Esophagus muscularis mucosa (tissue), 4 donors: Measurements from ENCODE around the gene CPEB4. TPM values are rescaled to one million over a fixed set of nuclear protein-coding genes. Genes with fewer than 3 reads are reported as not detected.
A peak's percentile ranks its signal among the peaks of the same experiment; 100 is the strongest.

ENCODE experiments used
- DNase-seq: peaks from one replicate; pipeline ENCODE4 v3.0.0-alpha.2; 2017; ENCODE audit errors: extremely low spot score
- H3K27ac ChIP-seq, 4 donors: fragments of 200-600 bp; sonication (generic); replicated peaks in 1 of 4; 1 replicate in 3 of 4; 2 replicates in 1 of 4; pipeline ENCODE4 v1.5.1; 2016 to 2019; ENCODE audit warnings: mild to moderate bottlenecking in 1 of 4
- H3K27me3 ChIP-seq, 4 donors: fragments of 200-600 bp; sonication (generic); one replicate each; pipeline versions ENCODE4 v1.5.1 to v1.6.0; 2016 to 2019
- H3K36me3 ChIP-seq, 4 donors: fragments of 200-600 bp; sonication (generic); one replicate each; pipeline ENCODE4 v1.5.1; 2016 to 2019
- H3K4me1 ChIP-seq, 4 donors: fragments of 200-600 bp; sonication (generic); one replicate each; pipeline ENCODE4 v1.5.1; 2016 to 2019
- H3K4me3 ChIP-seq, 4 donors: fragments of 200-600 bp; sonication (generic); 1 replicate in 2 of 4; 2 replicates in 2 of 4; pipeline ENCODE4 v1.5.1; 2016 to 2019; ENCODE audit warnings: mild to moderate bottlenecking in 4 of 4, moderate library complexity in 1 of 4
- H3K9me3 ChIP-seq, 4 donors: fragments of 200-600 bp; sonication (generic); 1 replicate in 3 of 4; 2 replicates in 1 of 4; pipeline ENCODE4 v1.5.1; 2016 to 2019
- CTCF ChIP-seq, 3 experiments: fragments of 200-600 bp in 2 of 3; fragments of 450-650 bp in 1 of 3; sonication (generic) in 2 of 3; IDR thresholded peaks; one replicate each; pipeline ENCODE4 v1.5.1; 2017 to 2019; ENCODE audit warnings: antibody characterized with exemption in 3 of 3, mild to moderate bottlenecking in 2 of 3, moderate library complexity in 1 of 3
- EP300 ChIP-seq: sonication (generic); formaldehyde crosslinking; IDR thresholded peaks from one replicate; pipeline ENCODE4 v1.6.1; 2017; ENCODE audit warnings: antibody characterized with exemption
- POLR2A ChIP-seq: fragments of 450-650 bp; IDR thresholded peaks from one replicate; pipeline ENCODE4 v1.6.1; 2017; ENCODE audit warnings: antibody characterized with exemption, moderate library complexity, mild to moderate bottlenecking, low read depth
- POLR2AphosphoS5 ChIP-seq, 2 donors: sonication (generic); formaldehyde crosslinking; IDR thresholded peaks; one replicate each; pipeline ENCODE4 v1.6.1; 2017; ENCODE audit warnings: antibody characterized with exemption in 2 of 2
- WGBS: methylation state at CpG from one replicate; pipeline ENCODE4 v1.1.5; 2018; 5-methylcytosine and 5-hydroxymethylcytosine counted together
- intact Hi-C: fragments of 100-400 bp; cut with DNase I; formaldehyde crosslinking; loops from one replicate; pipeline ENCODE4 v1.15.1; 2023
- total RNA-seq, 4 donors: library from RNA; depleted of rRNA; stranded (reverse); fragments of >200 nt; gene quantifications; one replicate each; pipeline versions ENCODE4 v1.1.0 to v1.2.1, GENCODE V29; 2016

Gene CPEB4
- total RNA-seq, 4 donors from 2014 or later, result 44.9 to 96.4 (median 54.4) TPM

GRCh38 chr5:173901705-173902104 lies 13.6 kb downstream of the CPEB4 start:
- H3K9me3 ChIP-seq, result no peaks in the 10 kb centered on the region
- peaks cover 0 to 4% (median 0%) of the 10 kb centered on the region in 4 donors for H3K36me3 ChIP-seq
- H3K4me1 ChIP-seq, result peaks cover 28 to 75% (median 53%) of the 10 kb centered on the region in 4 donors
- peak overlapping the region; percentile 6 to 42 (median 12) for H3K27ac ChIP-seq
- H3K4me3 ChIP-seq, result no peak overlapping the region
- intact Hi-C loops, result no loop called here
- TF ChIP-seq POLR2A (no peak), CTCF (IDR thresholded peaks at IDR 0.05) (no peak), POLR2AphosphoS5 (IDR thresholded peaks at IDR 0.05) (no peak), EP300 (no peak)
- WGBS, result 94% methylated on average over 3 of the region's 3 CpGs
- DNase-seq, result no peak
- H3K27me3 ChIP-seq, result no peaks in the 10 kb centered on the region

- no peak for DNase-seq
- Histone ChIP-seq H3K4me1 (peaks cover 32 to 81% (median 55%) of the 10 kb centered on the region in 4 donors), H3K27ac (peak overlapping the region in 2 of 4 donors; percentile 9 to 42), H3K27me3 (no peaks in the 10 kb centered on the region), H3K9me3 (no peaks in the 10 kb centered on the region), H3K4me3 (no peak overlapping the region), H3K36me3 (peaks cover 0 to 4% (median 0%) of the 10 kb centered on the region in 4 donors)
- intact Hi-C loops, result no loop called here
- TF ChIP-seq POLR2AphosphoS5 (IDR thresholded peaks at IDR 0.05), result no peak
- TF ChIP-seq EP300, result no peak
- TF ChIP-seq POLR2A, result no peak
- TF ChIP-seq CTCF (IDR thresholded peaks at IDR 0.05), result no peak
- 88% methylated on average over 1 of the region's 1 CpG for WGBS
Measured at GRCh38 chr5:173902334-173902733, 14.2 kb downstream of the CPEB4 start.

- DNase-seq, result no peak
- no peak for TF ChIP-seq EP300
- TF ChIP-seq CTCF (IDR thresholded peaks at IDR 0.05), result no peak
- no peak for TF ChIP-seq POLR2A
- no peak for TF ChIP-seq POLR2AphosphoS5 (IDR thresholded peaks at IDR 0.05)
- H3K4me3 ChIP-seq, result no peak overlapping the region
- peaks cover 36 to 85% (median 59%) of the 10 kb centered on the region in 4 donors for H3K4me1 ChIP-seq
- intact Hi-C loops, result no loop called here
- H3K9me3 ChIP-seq, result no peaks in the 10 kb centered on the region
- peaks cover 0 to 4% (median 0%) of the 10 kb centered on the region in 4 donors for H3K36me3 ChIP-seq
- H3K27me3 ChIP-seq, result no peaks in the 10 kb centered on the region
- peak overlapping the region in 3 of 4 donors; percentile 9 to 52 (median 23) for H3K27ac ChIP-seq
Measured at GRCh38 chr5:173902743-173903142, 14.6 kb downstream of the CPEB4 start.

- 75% methylated on average over 5 of the region's 5 CpGs for WGBS
- no peaks in the 10 kb centered on the region for H3K27me3 ChIP-seq
- intact Hi-C loops, result no loop called here
- H3K36me3 ChIP-seq, result peaks cover 0 to 4% (median 0%) of the 10 kb centered on the region in 4 donors
- no peak for DNase-seq
- H3K27ac ChIP-seq, result peak overlapping the region; percentile 11 to 52 (median 26)
- peaks cover 44 to 88% (median 68%) of the 10 kb centered on the region in 4 donors for H3K4me1 ChIP-seq
- H3K4me3 ChIP-seq, result no peak overlapping the region
- TF ChIP-seq CTCF (IDR thresholded peaks at IDR 0.05) (no peak), POLR2A (no peak), POLR2AphosphoS5 (IDR thresholded peaks at IDR 0.05) (no peak), EP300 (no peak)
- H3K9me3 ChIP-seq, result no peaks in the 10 kb centered on the region
Measured at GRCh38 chr5:173903396-173904140, 15.4 kb downstream of the CPEB4 start.
